K562 (cell line): ENCODE measurements around the gene PARP15. TPM values are rescaled to one million over a fixed set of nuclear protein-coding genes. Genes with fewer than 3 reads are reported as not detected.

ENCODE experiments used
- ATAC-seq: fragments of 200-7000 bp; cut with Tn5 transposase; 3 replicates; pipeline ENCODE4 v1.9.1; 2020; ENCODE audit warnings: moderate library complexity
- BruUV-seq: library from RNA; stranded (reverse); fragments of 400-500 nt; replicated peaks from 2 replicates; lab custom pipeline; 2021; lab: Mats Ljungman, UMichigan
- CTCF ChIA-PET: fragments of 300-600 bp; formaldehyde crosslinking; extraction: SDS; loops from one replicate; lab custom pipeline; 2021; ENCODE audit warnings: low intra/inter-chr PET ratio; lab: Yijun Ruan, JAX
- POLR2A ChIA-PET: fragments of 300-600, 350-650 bp; sonication (Branson Sonifier 250); formaldehyde crosslinking; extraction: SDS; loops from one replicate; lab custom pipeline; 2021; ENCODE audit warnings: antibody characterized with exemption, inconsistent platforms; lab: Yijun Ruan, JAX
- DNase-seq, 4 experiments: peaks; one replicate each; pipeline versions ENCODE4 v3.0.0 to v3.0.0-alpha.2; 2011 to 2018; ENCODE audit warnings: low spot score in 3 of 4, mixed read lengths in 3 of 4; ENCODE audit errors: extremely low read depth in 1 of 4
- FAIRE-seq: peaks from 2 replicates; lab custom pipeline; 2011; peaks lifted over from hg19 to GRCh38; lab: Jason Lieb, UNC
- H2AFZ ChIP-seq: 2 replicates; pipeline ENCODE4 v1.6.0; 2011; ENCODE audit warnings: low read depth, low read length, control low read depth, inconsistent platforms
- H3K27ac ChIP-seq: fragments of 200-600 bp; 3 replicates; pipeline ENCODE4 v1.8.0; 2011; ENCODE audit warnings: low read depth, mild to moderate bottlenecking, control low read depth, inconsistent platforms, low read length, moderate library complexity, mixed read lengths; ENCODE audit errors: extremely low read depth
- H3K27me3 ChIP-seq, 2 experiments: fragments of 300-600 bp in 1 of 2; 2 replicates in 1 of 2; 3 replicates in 1 of 2; pipeline versions ENCODE4 v1.6.0 to v1.8.0; 2011; ENCODE audit warnings: inconsistent platforms in 2 of 2, low read length in 2 of 2, mild to moderate bottlenecking in 1 of 2, mixed read lengths in 1 of 2, moderate library complexity in 1 of 2; ENCODE audit not compliant: control insufficient read depth in 2 of 2, insufficient read depth in 2 of 2
- H3K36me3 ChIP-seq: fragments of 300-600 bp; 3 replicates; pipeline ENCODE4 v1.8.0; 2011; ENCODE audit warnings: mild to moderate bottlenecking, low read length, inconsistent platforms; ENCODE audit not compliant: control insufficient read depth, insufficient read depth
- H3K4me1 ChIP-seq, 2 experiments: fragments of 200-600 bp in 1 of 2; replicated peaks in 1 of 2; 2 replicates in 1 of 2; 3 replicates in 1 of 2; pipeline versions ENCODE4 v1.5.1 to v1.8.0; 2011; ENCODE audit warnings: inconsistent platforms in 2 of 2, low read length in 2 of 2, mild to moderate bottlenecking in 1 of 2, mixed read lengths in 1 of 2, moderate library complexity in 1 of 2; ENCODE audit not compliant: control insufficient read depth in 2 of 2, insufficient read depth in 2 of 2
- H3K4me2 ChIP-seq: 2 replicates; pipeline ENCODE4 v1.6.1; 2011; ENCODE audit warnings: low read length, control low read depth, inconsistent platforms, mixed read lengths; ENCODE audit not compliant: insufficient read depth
- H3K4me3 ChIP-seq: fragments of 200-600 bp; sonication (generic), shearing (Covaris generic); 2 replicates; pipeline ENCODE4 v1.5.1; 2016; ENCODE audit warnings: control low read depth, inconsistent platforms
- H3K79me2 ChIP-seq: fragments of 200-600 bp; 3 replicates; pipeline ENCODE4 v1.8.0; 2011; ENCODE audit warnings: low read length, inconsistent platforms; ENCODE audit not compliant: control insufficient read depth, insufficient read depth
- H3K9ac ChIP-seq, 2 experiments: 2 replicates each; pipeline versions ENCODE4 v1.6.0 to v1.6.1; 2011; ENCODE audit warnings: low read depth in 2 of 2, low read length in 2 of 2, control low read depth in 1 of 2, inconsistent platforms in 1 of 2, mild to moderate bottlenecking in 1 of 2, mixed read lengths in 1 of 2; ENCODE audit not compliant: insufficient read depth in 1 of 2
- H3K9me1 ChIP-seq: one replicate; pipeline ENCODE4 v1.6.0; 2011; ENCODE audit warnings: inconsistent platforms, mild to moderate bottlenecking, low read length, moderate library complexity; ENCODE audit not compliant: control insufficient read depth, insufficient read depth
- H3K9me3 ChIP-seq: replicated peaks from 2 replicates; pipeline ENCODE4 v1.5.1; 2011; ENCODE audit warnings: low read depth, low read length, inconsistent platforms; ENCODE audit not compliant: control insufficient read depth, insufficient read depth
- H4K20me1 ChIP-seq: replicated peaks from 2 replicates; pipeline ENCODE4 v1.6.1; 2011; ENCODE audit warnings: low read length, inconsistent platforms, mixed read lengths; ENCODE audit not compliant: control insufficient read depth, insufficient read depth
- CREM ChIP-seq: IDR thresholded peaks from 2 replicates; pipeline ENCODE4 v1.6.1; 2014; ENCODE audit warnings: antibody characterized with exemption, low read depth
- EP400 ChIP-seq: fragments of 450-650 bp; IDR thresholded peaks from 2 replicates; pipeline ENCODE4 v1.6.1; 2017; ENCODE audit warnings: antibody characterized with exemption, mild to moderate bottlenecking, moderate library complexity
- ESRRA ChIP-seq: fragments of 450-650 bp; IDR thresholded peaks from 2 replicates; pipeline ENCODE4 v1.6.1; 2014; ENCODE audit warnings: low read depth, mild to moderate bottlenecking, moderate library complexity, borderline replicate concordance
- ETS2 ChIP-seq: IDR thresholded peaks from 2 replicates; pipeline ENCODE4 v1.6.1; 2016; ENCODE audit warnings: borderline replicate concordance, missing genetic modification characterization, mild to moderate bottlenecking, moderate library complexity, missing compliant biosample characterization; ENCODE audit not compliant: poor library complexity, severe bottlenecking
- FOXJ3 ChIP-seq: sonication (generic); formaldehyde crosslinking; IDR thresholded peaks from 2 replicates; pipeline ENCODE4 v1.4.0; 2020; ENCODE audit warnings: mild to moderate bottlenecking, missing genetic modification reagents
- HCFC1 ChIP-seq: IDR thresholded peaks from 2 replicates; pipeline ENCODE4 v1.6.1; 2012; ENCODE audit warnings: low read depth, low read length, improper control_type of control experiment
- NFRKB ChIP-seq: fragments of 450-650 bp; IDR thresholded peaks from 2 replicates; pipeline ENCODE4 v1.6.1; 2016; ENCODE audit warnings: low read depth
- OTX1 ChIP-seq: fragments of 450-650 bp; formaldehyde crosslinking; IDR thresholded peaks from 2 replicates; pipeline ENCODE4 v1.4.0; 2022; ENCODE audit warnings: mild to moderate bottlenecking
- RFX7 ChIP-seq: fragments of 250-450 bp; sonication (Bioruptor Pico); IDR thresholded peaks from 2 replicates; pipeline ENCODE4 v1.5.1; 2021; ENCODE audit warnings: mild to moderate bottlenecking
- SRSF7 ChIP-seq: fragments of 200-400 bp; formaldehyde crosslinking; optimal IDR thresholded peaks from 2 replicates; pipeline ENCODE3; 2017; ENCODE audit warnings: mild to moderate bottlenecking, low read depth, low read length
- TAF15 ChIP-seq: fragments of 200-400 bp; formaldehyde crosslinking; IDR thresholded peaks from 2 replicates; pipeline ENCODE4 v1.6.1; 2017; ENCODE audit warnings: mild to moderate bottlenecking, low read depth, low read length, moderate library complexity
- TAF9B ChIP-seq: fragments of 450-650 bp; IDR thresholded peaks from 2 replicates; pipeline ENCODE4 v1.6.1; 2018; ENCODE audit warnings: mild to moderate bottlenecking; ENCODE audit not compliant: partially characterized antibody
- TCF7 ChIP-seq: sonication (generic); IDR thresholded peaks from 2 replicates; pipeline ENCODE4 v1.6.1; 2016; ENCODE audit warnings: antibody characterized with exemption, borderline replicate concordance
- ZFP30 ChIP-seq: fragments of 250-450 bp; sonication (Bioruptor Pico); IDR thresholded peaks from 2 replicates; pipeline ENCODE4 v1.8.0; 2022; ENCODE audit warnings: moderate library complexity, mild to moderate bottlenecking, inconsistent platforms, borderline replicate concordance
- ZNF175 ChIP-seq: fragments of 200-800 bp; sonication (Bioruptor generic); IDR thresholded peaks from 2 replicates; pipeline ENCODE4 v1.6.1; 2016; ENCODE audit warnings: low read depth, mild to moderate bottlenecking, missing genetic modification characterization, missing compliant biosample characterization
- ZNF239 ChIP-seq: fragments of 250-450 bp; sonication (Bioruptor Pico); IDR thresholded peaks from 2 replicates; pipeline ENCODE4 v1.4.0; 2020; ENCODE audit warnings: mild to moderate bottlenecking
- ZNF311 ChIP-seq: fragments of 250-450 bp; sonication (Bioruptor Pico); IDR thresholded peaks from 2 replicates; pipeline ENCODE4 v1.4.0; 2020; ENCODE audit warnings: mild to moderate bottlenecking, moderate library complexity
- ZNF316 ChIP-seq: fragments of 450-650 bp; IDR thresholded peaks from 2 replicates; pipeline ENCODE4 v1.6.1; 2016
- ZNF76 ChIP-seq: fragments of 250-450 bp; sonication (Bioruptor Pico); IDR thresholded peaks from 2 replicates; pipeline ENCODE4 v1.4.0; 2020; ENCODE audit warnings: mild to moderate bottlenecking, moderate library complexity, borderline replicate concordance
- WGBS: fragments of 100-300 bp; shearing (Covaris generic); methylation state at CpG from one replicate; pipeline ENCODE4 v1.1.6; 2016; ENCODE audit warnings: low coverage, mixed read lengths; ENCODE audit not compliant: insufficient coverage; ENCODE audit errors: missing lambda C conversion rate; 5-methylcytosine and 5-hydroxymethylcytosine counted together
- in situ Hi-C: fragments of 300-500 bp; cut with MboI; formaldehyde crosslinking; loops from 4 replicates; pipeline ENCODE4 v1.15.0; 2018; ENCODE audit warnings: inconsistent platforms, mixed read lengths
- intact Hi-C: fragments of 100-400 bp; cut with micrococcal nuclease; formaldehyde crosslinking; loops from 2 replicates; pipeline ENCODE4 v1.14.2; 2022
- polyA plus RNA-seq, 8 experiments: library from polyadenylated mRNA; depleted of rRNA in 4 of 8; stranded (reverse) in 5 of 8; unstranded in 3 of 8; fragments of >200 nt; fragmentation: Nextera tagmentation in 2 of 8; fragmentation: Illumina TruSeq in 1 of 8; extraction: Ambion mirVana in 2 of 8; extraction: Trizol in 1 of 8; gene quantifications; 2 replicates each; pipeline versions ENCODE4 v1.2.1 to v1.2.3, GENCODE V29; 2011 to 2014; ENCODE audit warnings: inconsistent platforms in 1 of 8, missing spikeins in 1 of 8
- total RNA-seq, 7 experiments: library from RNA; depleted of rRNA in 6 of 7; stranded (reverse); fragments of >200 nt in 6 of 7; fragmentation: Illumina TruSeq in 2 of 7; extraction: Trizol in 2 of 7; gene quantifications; 2 replicates each; pipeline versions ENCODE4 v1.2.1 to v1.2.3, GENCODE V29; 2011 to 2021; ENCODE audit warnings: low replicate concordance in 1 of 7
- TF ChIP-seq, protein P1 (sequence below), 2 experiments: IDR thresholded peaks; 2 replicates each; pipeline ENCODE4 v1.6.1; 2011; ENCODE audit warnings: borderline replicate concordance in 1 of 2, control low read depth in 1 of 2, low read depth in 1 of 2, low read length in 1 of 2, mild to moderate bottlenecking in 1 of 2, mixed read lengths in 1 of 2, moderate library complexity in 1 of 2; ENCODE audit not compliant: insufficient read depth in 1 of 2, insufficient read length in 1 of 2, poor library complexity in 1 of 2, severe bottlenecking in 1 of 2; ENCODE audit errors: extremely low read depth in 1 of 2

Gene PARP15
- total and polyA plus RNA-seq, 9 of the 15 experiments (the other 6 are each of a cell fraction or from before 2014, with no cell fraction given) = 0.05 to 0.40 (median 0.13) TPM

GRCh38 chr3:122619040-122619439 lies 41.6 kb downstream of the PARP15 start (continued):
- TF ChIP-seq, protein P1, sequence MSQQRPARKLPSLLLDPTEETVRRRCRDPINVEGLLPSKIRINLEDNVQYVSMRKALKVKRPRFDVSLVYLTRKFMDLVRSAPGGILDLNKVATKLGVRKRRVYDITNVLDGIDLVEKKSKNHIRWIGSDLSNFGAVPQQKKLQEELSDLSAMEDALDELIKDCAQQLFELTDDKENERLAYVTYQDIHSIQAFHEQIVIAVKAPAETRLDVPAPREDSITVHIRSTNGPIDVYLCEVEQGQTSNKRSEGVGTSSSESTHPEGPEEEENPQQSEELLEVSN (IDR thresholded peaks at IDR 0.05; ENCODE audit: borderline replicate concordance in 1 of 2, extremely low read depth in 1 of 2, insufficient read depth in 1 of 2, insufficient read length in 1 of 2, low read depth in 1 of 2, low read length in 1 of 2, poor library complexity in 1 of 2, severe bottlenecking in 1 of 2) = no peak

DNA sequence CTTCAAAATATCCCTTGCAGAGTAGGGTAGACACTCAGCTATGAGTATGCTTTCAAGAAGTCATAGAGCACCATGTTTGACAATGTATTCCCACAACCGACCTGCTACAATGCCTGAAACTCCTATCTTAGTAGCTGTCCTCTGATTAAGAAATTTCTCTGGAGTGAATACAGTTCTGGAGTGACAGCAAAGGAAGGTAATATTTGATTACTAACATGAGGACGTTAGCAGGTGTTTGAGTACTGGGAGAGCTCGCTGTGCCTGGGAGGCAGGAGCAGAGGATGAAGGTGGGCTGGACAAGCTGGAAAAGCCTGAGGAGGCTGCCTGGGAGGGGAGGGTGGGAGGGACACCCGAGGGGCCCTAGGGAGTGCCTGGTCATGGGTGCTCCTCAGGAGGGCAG lies 42.9 kb downstream of the PARP15 start:
- ChIA-PET CTCF (no interaction called here), POLR2A (interaction anchor here (0.6 kb wide), 1 partner anchor 1021 kb away, joined by 3 read pairs; no protein-coding TSS in a partner anchor)
- in situ Hi-C loops = no loop called here
- FAIRE-seq (no peak), DNase-seq (no peak), ATAC-seq (no peak)
- no peaks in the 10 kb centered on the region for H3K9me1 ChIP-seq
- 0% methylated on average over 3 of the region's 4 CpGs for WGBS
- BruUV-seq = no TSS peak
- H3K9me3 ChIP-seq = no peaks in the 10 kb centered on the region
- intact Hi-C loops = no loop called here
- TF ChIP-seq EP400 (no peak), ESRRA (no peak), TAF15 (no peak), ZNF239 (CRISPR knock-in tag) (no peak), NFRKB (no peak), SRSF7 (no peak), TCF7 (no peak), FOXJ3 (CRISPR knock-in tag) (no peak), RFX7 (no peak), ZNF175 (no peak), ZNF316 (no peak), HCFC1 (no peak), ZNF311 (CRISPR knock-in tag) (no peak), OTX1 (CRISPR knock-in tag) (no peak), CREM (no peak), TAF9B (no peak), ZFP30 (CRISPR knock-in tag) (no peak), ZNF76 (CRISPR knock-in tag) (no peak), ETS2 (tag) (no peak)
- no peak overlapping the region for H3K4me2 ChIP-seq
- no peak overlapping the region for H3K27ac ChIP-seq
- H3K9ac ChIP-seq = no peak overlapping the region
- no peak overlapping the region for H3K4me3 ChIP-seq
- H4K20me1 ChIP-seq = no peaks in the 10 kb centered on the region
- H3K27me3 ChIP-seq = peaks cover 9 to 24% of the 10 kb centered on the region in 2 experiments; a peak in 3 of 5 replicates
- no peaks in the 10 kb centered on the region for H3K36me3 ChIP-seq
- H3K4me1 ChIP-seq = no peaks in the 10 kb centered on the region
- no peak overlapping the region for H2AFZ ChIP-seq
- no peaks in the 10 kb centered on the region for H3K79me2 ChIP-seq
